K562 (cell line): ENCODE data around the gene FAM131C. TPM values are rescaled to one million over a fixed set of nuclear protein-coding genes. Genes with fewer than 3 reads are reported as not detected.
A peak's percentile ranks its signal among the peaks of the same experiment; 100 is the strongest.

Experiments
- ADNP ChIP-seq: fragments of 200-800 bp; sonication (Bioruptor generic); IDR thresholded peaks from 2 replicates; pipeline ENCODE4 v1.6.1; 2016; ENCODE audit warnings: missing genetic modification characterization, missing compliant biosample characterization
- BHLHE40 ChIP-seq: IDR thresholded peaks from 2 replicates; pipeline ENCODE4 v1.6.1; 2011; ENCODE audit warnings: low read length, improper control_type of control experiment
- BRF1 ChIP-seq: IDR thresholded peaks from 3 replicates; pipeline ENCODE4 v1.6.1; 2011; ENCODE audit warnings: borderline replicate concordance, mild to moderate bottlenecking; ENCODE audit not compliant: insufficient read length; ENCODE audit errors: extremely low read depth
- CHCHD3 ChIP-seq: fragments of 250-450 bp; sonication (Bioruptor Pico); IDR thresholded peaks from 2 replicates; pipeline ENCODE4 v2.1.2; 2022; ENCODE audit warnings: mild to moderate bottlenecking
- DDX20 ChIP-seq: fragments of 450-650 bp; IDR thresholded peaks from 2 replicates; pipeline ENCODE4 v1.6.1; 2016; ENCODE audit warnings: missing genetic modification characterization, low read depth, mild to moderate bottlenecking, missing compliant biosample characterization, moderate library complexity
- FIP1L1 ChIP-seq: fragments of 200-400 bp; formaldehyde crosslinking; IDR thresholded peaks from 2 replicates; pipeline ENCODE4 v1.6.1; 2018; ENCODE audit warnings: mild to moderate bottlenecking, low read depth, low read length; ENCODE audit not compliant: poor library complexity, severe bottlenecking
- FOXA1 ChIP-seq: fragments of 450-650 bp; IDR thresholded peaks from 2 replicates; pipeline ENCODE4 v1.6.1; 2016; ENCODE audit warnings: mild to moderate bottlenecking, borderline replicate concordance
- FOXP1 ChIP-seq: sonication (generic); formaldehyde crosslinking; IDR thresholded peaks from 2 replicates; pipeline ENCODE4 v1.8.0; 2022; ENCODE audit warnings: mild to moderate bottlenecking, missing genetic modification reagents
- GTF2F1 ChIP-seq: IDR thresholded peaks from 2 replicates; pipeline ENCODE4 v1.6.1; 2011; ENCODE audit warnings: low read depth, low read length, improper control_type of control experiment
- HDGF ChIP-seq: fragments of 450-650 bp; IDR thresholded peaks from 2 replicates; pipeline ENCODE4 v1.6.1; 2016
- HNRNPLL ChIP-seq: fragments of 200-400 bp; formaldehyde crosslinking; IDR thresholded peaks from 2 replicates; pipeline ENCODE4 v1.6.1; 2017; ENCODE audit warnings: low read length, low read depth, mild to moderate bottlenecking; ENCODE audit not compliant: poor library complexity, severe bottlenecking
- MECOM ChIP-seq: fragments of 250-450 bp; sonication (Bioruptor Pico); IDR thresholded peaks from 2 replicates; pipeline ENCODE4 v1.8.0; 2022; ENCODE audit warnings: inconsistent platforms
- PRDM10 ChIP-seq: fragments of 450-650 bp; IDR thresholded peaks from 2 replicates; pipeline ENCODE4 v1.6.1; 2018; ENCODE audit not compliant: partially characterized antibody
- SIN3B ChIP-seq: fragments of 450-650 bp; IDR thresholded peaks from 2 replicates; pipeline ENCODE4 v1.6.1; 2017; ENCODE audit warnings: low read depth, mild to moderate bottlenecking, moderate library complexity
- SIX5 ChIP-seq, 2 experiments: IDR thresholded peaks; 2 replicates each; pipeline ENCODE4 v1.6.1; 2011; ENCODE audit warnings: low read length in 2 of 2, borderline replicate concordance in 1 of 2, low read depth in 1 of 2, mild to moderate bottlenecking in 1 of 2, moderate library complexity in 1 of 2; ENCODE audit not compliant: insufficient read depth in 1 of 2
- XRCC5 ChIP-seq: fragments of 200-400 bp; formaldehyde crosslinking; IDR thresholded peaks from 2 replicates; pipeline ENCODE4 v1.6.1; 2017; ENCODE audit warnings: low read depth, mild to moderate bottlenecking, low read length
- ZNF384 ChIP-seq: IDR thresholded peaks from 2 replicates; pipeline ENCODE4 v1.6.1; 2012; ENCODE audit warnings: low read depth, low read length, improper control_type of control experiment
- ZNF668 ChIP-seq: fragments of 250-450 bp; sonication (Bioruptor Pico); IDR thresholded peaks from 2 replicates; pipeline ENCODE4 v1.8.0; 2022; ENCODE audit warnings: mild to moderate bottlenecking, inconsistent platforms
- ZNF695 ChIP-seq: fragments of 450-650 bp; formaldehyde crosslinking; IDR thresholded peaks from 2 replicates; pipeline ENCODE4 v1.4.0; 2020; ENCODE audit warnings: mild to moderate bottlenecking, moderate library complexity
- ZNF764 ChIP-seq: fragments of 250-450 bp; sonication (Bioruptor Pico); IDR thresholded peaks from 2 replicates; pipeline ENCODE4 v1.4.0; 2020; ENCODE audit warnings: low read depth, mild to moderate bottlenecking, moderate library complexity
- ZNF830 ChIP-seq: fragments of 250-450 bp; sonication (Bioruptor Pico); IDR thresholded peaks from 2 replicates; pipeline ENCODE4 v1.5.0; 2021; ENCODE audit warnings: mild to moderate bottlenecking
- polyA plus RNA-seq, 8 experiments: library from polyadenylated mRNA; depleted of rRNA in 4 of 8; stranded (reverse) in 5 of 8; unstranded in 3 of 8; fragments of >200 nt; fragmentation: Nextera tagmentation in 2 of 8; fragmentation: Illumina TruSeq in 1 of 8; extraction: Ambion mirVana in 2 of 8; extraction: Trizol in 1 of 8; gene quantifications; 2 replicates each; pipeline versions ENCODE4 v1.2.1 to v1.2.3, GENCODE V29; 2011 to 2014; ENCODE audit warnings: inconsistent platforms in 1 of 8, missing spikeins in 1 of 8
- total RNA-seq, 7 experiments: library from RNA; depleted of rRNA in 6 of 7; stranded (reverse); fragments of >200 nt in 6 of 7; fragmentation: Illumina TruSeq in 2 of 7; extraction: Trizol in 2 of 7; gene quantifications; 2 replicates each; pipeline versions ENCODE4 v1.2.1 to v1.2.3, GENCODE V29; 2011 to 2021; ENCODE audit warnings: low replicate concordance in 1 of 7
- TF ChIP-seq, protein P1 (sequence below): sonication (generic); formaldehyde crosslinking; IDR thresholded peaks from 2 replicates; pipeline ENCODE4 v1.8.0; 2022; ENCODE audit warnings: missing genetic modification reagents, mild to moderate bottlenecking, borderline replicate concordance

FAM131C gene
- total and polyA plus RNA-seq, 9 of the 15 experiments (the other 6 are each of a cell fraction or from before 2014, with no cell fraction given), result 0.10 to 0.29 (median 0.16) TPM; not detected in 6

DNA sequence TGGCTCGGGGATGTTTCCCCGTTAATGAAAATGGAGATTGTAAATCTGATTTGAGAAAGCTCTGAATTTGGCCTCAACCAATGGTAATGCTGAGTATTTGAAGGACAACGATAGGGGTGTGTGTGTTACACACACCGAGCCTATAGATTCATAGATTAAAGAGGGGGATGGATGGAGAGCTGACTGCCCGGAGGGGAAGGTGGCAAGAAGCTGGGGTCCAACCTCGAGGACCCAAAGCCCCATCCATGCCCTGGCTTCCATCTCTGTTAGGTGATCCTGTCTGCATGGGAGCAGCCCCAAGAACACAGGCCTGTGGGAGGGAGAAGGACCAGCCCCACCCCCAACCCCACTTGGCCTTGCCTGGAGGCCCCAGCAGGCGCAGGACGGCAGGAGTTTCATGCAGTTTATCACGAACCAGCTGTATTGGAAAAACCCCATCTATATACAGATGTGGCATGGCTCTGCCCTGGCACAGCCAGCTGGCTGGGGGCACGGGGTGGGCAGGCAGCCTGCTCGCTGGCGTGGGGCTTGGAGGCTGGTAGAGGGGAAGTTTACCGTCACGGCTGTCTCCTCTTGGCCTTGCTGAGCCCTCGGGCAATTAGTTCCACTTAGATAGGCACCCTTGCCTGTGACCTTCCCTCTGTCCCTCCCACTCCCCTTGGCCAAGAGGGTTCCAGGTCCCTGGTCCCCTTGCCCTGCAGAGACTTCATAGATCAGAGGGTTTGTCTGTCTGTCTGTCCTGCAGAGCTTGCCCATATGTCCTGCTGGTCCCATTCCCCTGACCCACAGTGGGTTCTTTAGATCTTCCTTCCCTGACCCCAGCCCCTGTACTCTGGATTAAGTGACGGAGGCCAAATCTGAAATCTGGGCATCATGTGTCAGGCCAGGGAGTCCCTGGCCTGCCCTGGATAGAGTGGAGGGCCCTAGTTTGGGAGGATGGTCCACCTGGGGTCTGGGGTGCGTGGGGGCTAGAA is 58.7 kb downstream of the FAM131C start (continued):
- no peak for TF ChIP-seq FOXA1
- TF ChIP-seq ZNF384, result no peak
- TF ChIP-seq MECOM, result no peak
- TF ChIP-seq GTF2F1, result no peak
- TF ChIP-seq DDX20, result no peak
- no peak for TF ChIP-seq BRF1
- no peak for TF ChIP-seq ZNF695 (CRISPR knock-in tag)
- TF ChIP-seq ZNF764, result no peak
- TF ChIP-seq ADNP (tag), result no peak
- TF ChIP-seq ZNF668 (CRISPR knock-in tag), result no peak
- TF ChIP-seq HDGF, result no peak
- peak; percentile 55 for TF ChIP-seq PRDM10
- TF ChIP-seq XRCC5, result no peak
- TF ChIP-seq ZNF830, result no peak
- TF ChIP-seq BHLHE40, result peak; percentile 12; the same call in 1 of the 2 replicates
- no peak for TF ChIP-seq SIN3B
- peak; percentile 12; the same call in 1 of the 2 replicates for TF ChIP-seq FOXP1
- no peak for TF ChIP-seq FIP1L1
- no peak for TF ChIP-seq SIX5 (IDR thresholded peaks at IDR 0.05; ENCODE audit: borderline replicate concordance in 1 of 2, insufficient read depth in 1 of 2, low read depth in 1 of 2, low read length in 2 of 2)
- TF ChIP-seq CHCHD3 (CRISPR knock-in tag), result no peak
- TF ChIP-seq HNRNPLL, result no peak
- TF ChIP-seq, protein P1, sequence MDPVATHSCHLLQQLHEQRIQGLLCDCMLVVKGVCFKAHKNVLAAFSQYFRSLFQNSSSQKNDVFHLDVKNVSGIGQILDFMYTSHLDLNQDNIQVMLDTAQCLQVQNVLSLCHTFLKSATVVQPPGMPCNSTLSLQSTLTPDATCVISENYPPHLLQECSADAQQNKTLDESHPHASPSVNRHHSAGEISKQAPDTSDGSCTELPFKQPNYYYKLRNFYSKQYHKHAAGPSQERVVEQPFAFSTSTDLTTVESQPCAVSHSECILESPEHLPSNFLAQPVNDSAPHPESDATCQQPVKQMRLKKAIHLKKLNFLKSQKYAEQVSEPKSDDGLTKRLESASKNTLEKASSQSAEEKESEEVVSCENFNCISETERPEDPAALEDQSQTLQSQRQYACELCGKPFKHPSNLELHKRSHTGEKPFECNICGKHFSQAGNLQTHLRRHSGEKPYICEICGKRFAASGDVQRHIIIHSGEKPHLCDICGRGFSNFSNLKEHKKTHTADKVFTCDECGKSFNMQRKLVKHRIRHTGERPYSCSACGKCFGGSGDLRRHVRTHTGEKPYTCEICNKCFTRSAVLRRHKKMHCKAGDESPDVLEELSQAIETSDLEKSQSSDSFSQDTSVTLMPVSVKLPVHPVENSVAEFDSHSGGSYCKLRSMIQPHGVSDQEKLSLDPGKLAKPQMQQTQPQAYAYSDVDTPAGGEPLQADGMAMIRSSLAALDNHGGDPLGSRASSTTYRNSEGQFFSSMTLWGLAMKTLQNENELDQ (CRISPR knock-in tag), result no peak
